ENCODE data around the gene LAMP5. TPM values are rescaled to one million over a fixed set of nuclear protein-coding genes. Genes with fewer than 3 reads are reported as not detected.

LAMP5 gene
- total RNA-seq, 2 donors from 2014 or later: 0.27 to 0.53 TPM

DNA sequence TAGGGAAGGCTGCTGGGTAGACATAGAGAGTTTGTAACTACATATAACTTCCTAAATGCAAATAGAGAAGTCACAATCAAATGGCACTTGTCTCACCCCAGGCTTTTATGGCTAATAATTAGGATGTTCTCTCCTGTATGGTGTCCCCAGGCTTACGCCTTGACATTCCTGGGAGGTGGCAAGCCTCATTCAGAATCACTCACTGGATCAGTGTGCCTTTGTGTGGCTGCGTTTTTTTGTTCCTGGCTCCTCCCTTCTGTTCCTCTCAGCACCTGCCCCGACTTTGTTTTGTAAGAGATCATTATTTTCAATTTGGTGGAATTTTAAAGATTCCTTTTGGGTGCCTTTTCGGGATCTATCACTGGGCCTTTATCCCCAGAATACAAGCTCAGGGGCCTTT, 5.7 kb downstream of the LAMP5 start:
- DNase-seq: no peak

DNA sequence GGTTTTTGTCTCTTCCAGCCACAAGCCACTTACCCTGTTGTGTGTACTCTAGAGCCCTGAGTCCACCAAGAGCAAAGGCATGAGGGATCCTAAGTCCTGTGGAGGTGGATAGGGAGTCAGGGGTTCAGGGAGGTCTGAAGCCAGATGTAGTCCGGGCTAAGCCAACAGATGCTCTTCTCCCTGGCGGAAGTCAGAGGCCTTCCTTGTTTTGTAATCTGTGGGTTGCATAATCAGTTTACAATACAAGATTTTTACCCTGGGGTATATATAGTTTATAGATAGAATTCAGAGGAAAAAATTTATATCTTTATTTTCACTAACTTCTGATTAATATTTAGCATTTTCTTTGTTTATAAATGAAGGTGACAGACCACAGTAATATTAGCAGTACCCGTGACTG, 9.2 kb downstream of the LAMP5 start:
- intact Hi-C loops (cut with DNase I, micrococcal nuclease): no loop called here
- ATAC-seq (no peak), DNase-seq (no peak)

More for the DNA sequence above, 5.7 kb downstream of the LAMP5 start:
- intact Hi-C loops (cut with DNase I, micrococcal nuclease): no loop called here
- no peak for ATAC-seq

DNA sequence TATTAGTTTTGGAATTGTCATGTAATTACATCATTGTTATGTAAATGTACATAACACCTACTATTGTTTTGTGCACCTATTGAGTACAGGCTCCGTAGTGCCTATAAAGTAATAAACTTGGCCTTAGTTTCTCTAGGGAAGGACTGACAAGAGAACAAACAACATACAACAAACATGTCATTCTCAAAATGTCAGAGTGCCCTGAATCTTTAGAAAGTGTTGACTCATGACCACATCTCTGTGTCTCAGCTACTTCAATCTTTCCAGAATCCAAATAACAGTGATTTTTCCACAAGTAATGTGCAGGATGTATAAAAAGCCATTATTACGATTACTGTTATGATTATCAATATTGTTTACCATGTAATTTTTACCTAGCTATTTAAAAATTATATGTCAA, 17.2 kb downstream of the LAMP5 start:
- intact Hi-C loops (cut with DNase I, micrococcal nuclease): no loop called here
- no peak for DNase-seq
- ATAC-seq: no peak

DNA sequence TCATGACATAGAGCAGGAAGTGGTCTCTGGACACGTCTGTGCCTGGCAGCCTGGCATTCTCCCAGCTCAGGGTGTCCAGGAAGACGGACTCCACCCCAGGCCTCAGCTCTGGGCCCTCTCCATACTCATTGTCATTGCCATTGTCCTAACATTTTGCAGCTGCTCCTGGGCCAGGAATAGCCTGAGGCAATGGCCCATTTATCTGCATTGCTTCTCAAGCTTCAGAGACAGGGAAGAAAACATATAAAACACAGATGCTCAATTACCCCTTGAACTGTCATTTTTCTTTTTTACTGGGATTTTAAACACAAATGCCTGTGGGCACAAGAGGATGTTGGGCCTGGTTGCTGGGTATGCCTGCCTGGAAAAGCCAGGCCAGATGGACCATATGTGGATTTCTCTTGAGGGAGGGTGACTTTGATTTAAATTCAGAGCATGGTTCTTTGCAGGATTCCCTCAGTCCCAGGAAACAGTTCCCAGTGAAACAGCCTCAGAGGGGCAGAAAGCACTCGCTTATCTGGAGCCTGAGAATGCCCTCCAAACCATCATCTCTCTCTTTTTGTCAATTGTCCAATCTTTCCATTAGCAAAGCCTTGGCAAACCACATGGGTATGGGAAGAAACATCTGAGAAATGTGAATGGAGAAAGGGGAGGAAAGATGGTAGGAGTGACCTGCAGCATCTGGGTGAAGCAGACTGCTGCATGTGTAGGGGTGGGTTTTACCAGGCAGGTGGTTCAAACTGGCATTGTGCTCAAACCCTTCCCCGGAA, 17.9 kb downstream of the LAMP5 start:
- ATAC-seq (no peak), DNase-seq (no peak)
- intact Hi-C loops (cut with DNase I, micrococcal nuclease): no loop called here

DNA sequence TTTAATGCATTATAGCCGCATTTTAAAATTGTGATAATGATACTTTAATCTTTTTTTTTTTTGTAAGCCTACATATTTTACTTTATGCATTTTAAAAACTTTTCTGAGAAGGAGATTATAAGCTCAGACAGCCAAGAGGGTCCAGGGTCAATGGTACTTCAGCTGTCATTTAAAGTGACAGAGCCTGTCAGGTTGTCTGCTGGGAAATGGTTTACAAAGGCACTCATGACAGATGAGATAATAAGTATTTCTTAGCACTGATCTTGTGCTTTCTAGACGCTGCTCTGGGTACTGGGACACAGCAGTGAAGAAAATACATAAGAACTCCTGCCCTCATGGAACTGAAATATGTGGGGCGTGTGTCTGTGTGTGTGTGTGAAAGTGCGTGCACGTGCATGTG, 19.6 kb downstream of the LAMP5 start:
- intact Hi-C loops (cut with DNase I, micrococcal nuclease): no loop called here
- ATAC-seq: no peak
- no peak for DNase-seq

DNA sequence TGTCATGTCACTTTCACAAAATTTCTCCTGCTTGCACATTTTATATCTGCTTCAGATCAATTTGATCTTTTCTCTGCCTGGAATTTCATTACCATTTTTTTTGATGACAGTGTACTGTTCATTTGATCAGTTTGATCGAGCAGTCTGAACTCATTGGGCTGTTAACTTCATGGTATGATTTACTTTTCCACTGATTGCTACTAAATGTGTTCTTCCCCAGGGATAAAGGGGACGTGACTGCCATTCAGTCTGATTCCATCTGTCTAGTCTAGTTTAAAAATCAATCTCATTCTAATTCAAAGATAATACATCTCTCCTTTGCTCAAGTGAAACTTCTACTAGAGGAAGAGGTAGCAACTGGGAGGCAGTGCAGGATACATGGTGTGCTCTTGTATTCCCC, 21.1 kb downstream of the LAMP5 start:
- no peak for DNase-seq
- intact Hi-C loops (cut with DNase I, micrococcal nuclease): no loop called here

DNA sequence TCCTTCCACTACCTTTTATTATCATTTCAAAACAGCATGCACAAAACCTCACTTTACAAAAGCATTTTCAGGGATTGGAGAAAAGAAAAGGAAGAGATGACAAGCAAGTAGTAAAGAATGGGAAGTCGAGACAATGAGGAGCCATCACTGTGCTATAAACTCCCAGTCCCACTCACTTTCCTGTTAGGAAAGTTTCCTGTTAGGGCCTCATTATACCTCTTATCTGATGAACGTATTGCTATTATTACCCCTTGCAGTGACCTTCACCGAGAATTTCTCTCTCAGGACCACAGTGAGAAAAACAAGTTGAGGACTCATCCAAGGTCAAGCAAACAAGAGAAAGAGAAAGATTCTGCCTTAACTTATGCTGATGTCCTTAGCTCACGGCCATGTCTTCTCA, 28.8 kb downstream of the LAMP5 start:
- no peak for ATAC-seq
- DNase-seq: no peak

More for the DNA sequence above, 21.1 kb downstream of the LAMP5 start:
- no peak for ATAC-seq

DNA sequence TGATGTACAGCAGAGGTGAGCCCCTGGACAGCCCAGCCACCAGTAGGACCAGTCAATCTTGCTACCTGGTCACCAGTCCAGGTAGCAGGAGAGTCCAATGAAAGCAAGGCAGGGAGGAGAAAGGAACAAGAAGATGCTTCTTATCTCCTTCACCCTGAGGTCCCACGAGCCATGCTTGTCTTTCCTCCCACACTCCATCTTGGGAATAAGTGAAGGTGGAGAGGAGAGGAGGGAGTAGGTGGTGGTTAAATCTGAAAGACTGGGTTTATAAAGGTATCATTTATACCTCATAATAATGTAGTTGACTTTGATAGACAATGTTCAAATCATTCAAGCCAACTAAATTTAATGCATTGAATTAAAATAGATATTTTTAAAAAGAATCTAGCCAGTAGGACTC, 35.9 kb downstream of the LAMP5 start:
- ATAC-seq: no peak
- no peak for DNase-seq
- intact Hi-C loops (cut with DNase I, micrococcal nuclease): no loop called here

More for the DNA sequence above, 28.8 kb downstream of the LAMP5 start:
- intact Hi-C loops (cut with DNase I, micrococcal nuclease): no loop called here

DNA sequence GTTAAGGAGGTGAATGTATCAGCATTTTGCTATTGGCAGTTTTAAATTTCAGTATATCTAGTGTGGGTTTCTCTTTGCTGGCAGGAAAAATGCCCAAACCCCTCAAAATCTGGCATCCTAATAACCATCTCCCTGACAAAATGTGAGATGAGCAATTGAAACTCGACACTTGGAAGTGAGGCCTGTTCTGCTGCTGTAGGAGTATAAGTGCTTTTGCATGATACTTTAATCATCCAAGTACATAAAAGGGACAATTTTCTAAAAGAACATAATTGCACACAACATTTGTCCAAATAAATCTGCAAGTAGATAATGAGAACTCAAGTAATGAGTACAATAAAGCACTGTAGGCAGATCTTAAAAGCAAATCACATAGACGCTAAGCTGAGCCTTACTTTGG, 36.5 kb downstream of the LAMP5 start:
- intact Hi-C loops (cut with DNase I, micrococcal nuclease): no loop called here
- DNase-seq (no peak), ATAC-seq (no peak)

DNA sequence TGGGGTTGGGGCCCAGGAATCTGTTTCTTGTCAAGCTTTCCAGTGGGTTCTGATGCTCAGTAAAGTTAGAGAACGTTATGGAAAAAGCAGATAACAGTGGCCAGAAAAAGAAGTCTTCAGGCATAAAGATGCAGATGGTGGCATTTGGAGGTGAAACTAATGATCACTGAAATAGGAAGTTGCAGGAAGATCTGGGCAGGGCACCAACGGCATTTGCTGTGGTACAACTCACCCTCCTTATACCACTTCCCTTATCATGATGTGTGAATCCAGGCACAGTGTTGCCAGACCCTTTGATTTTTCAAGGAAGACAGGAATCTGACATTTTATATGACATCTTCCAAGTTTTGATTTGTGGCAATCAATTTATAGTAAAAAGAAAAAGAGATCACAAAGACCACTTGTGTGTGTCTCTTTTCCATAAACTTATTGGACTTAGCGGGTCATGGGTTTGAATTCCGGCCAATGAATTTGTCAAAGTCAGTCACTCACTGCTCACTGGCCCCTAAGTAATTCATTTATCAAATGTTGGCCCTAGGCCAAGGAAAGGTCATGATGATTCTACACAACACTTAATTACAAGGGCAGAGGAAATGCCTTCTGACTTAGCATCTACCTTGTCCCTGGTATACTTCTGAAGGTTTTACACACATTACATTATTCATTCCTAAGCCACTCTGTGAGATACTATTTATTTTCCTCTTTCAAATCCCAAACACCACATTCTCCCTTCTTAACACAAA, 37.6 kb downstream of the LAMP5 start:
- no peak for ATAC-seq
- intact Hi-C loops (cut with DNase I, micrococcal nuclease): no loop called here
- DNase-seq: no peak

DNA sequence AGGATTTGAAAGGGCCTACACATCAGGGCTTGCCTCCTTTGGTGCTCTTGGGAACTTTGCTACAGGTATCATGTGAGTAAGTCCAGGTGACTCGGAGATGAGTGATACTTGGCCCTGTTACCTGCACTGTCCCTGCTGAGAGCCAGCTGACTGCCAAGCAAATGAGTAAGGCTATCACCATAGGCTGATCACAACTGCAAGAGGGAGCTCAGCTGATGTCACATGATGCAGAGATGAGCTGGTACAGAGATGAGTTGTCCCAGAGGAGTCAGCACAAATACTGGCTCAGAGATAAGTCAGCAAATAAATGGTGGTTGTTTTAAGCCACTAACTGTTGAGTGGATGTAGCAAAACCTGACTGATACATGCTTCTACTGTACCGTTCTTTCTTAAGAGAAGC, 41.4 kb downstream of the LAMP5 start:
- ATAC-seq: no peak

DNA sequence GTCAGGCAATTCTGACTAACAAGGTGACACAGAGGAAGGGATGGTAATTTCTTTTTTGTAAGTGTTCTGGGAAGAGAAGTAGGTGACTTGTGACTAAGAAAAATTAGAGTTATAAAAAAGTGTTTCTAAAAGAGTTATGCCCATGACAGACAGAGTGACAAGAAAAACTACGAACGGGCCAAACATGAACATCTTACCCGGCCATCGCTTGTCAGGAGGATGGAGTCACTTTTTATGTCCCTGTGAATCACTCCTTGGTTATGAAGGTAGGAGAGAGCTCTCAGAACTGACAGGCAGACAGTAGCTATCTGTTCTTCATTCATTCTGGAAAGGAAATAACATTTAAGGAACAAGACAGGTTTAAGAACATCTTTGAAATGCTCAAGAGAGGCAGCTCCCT, 43.0 kb downstream of the LAMP5 start:
- intact Hi-C loops (cut with DNase I, micrococcal nuclease): no loop called here
- no peak for ATAC-seq

More for the DNA sequence above, 41.4 kb downstream of the LAMP5 start:
- intact Hi-C loops (cut with DNase I, micrococcal nuclease): no loop called here
- DNase-seq: no peak

DNA sequence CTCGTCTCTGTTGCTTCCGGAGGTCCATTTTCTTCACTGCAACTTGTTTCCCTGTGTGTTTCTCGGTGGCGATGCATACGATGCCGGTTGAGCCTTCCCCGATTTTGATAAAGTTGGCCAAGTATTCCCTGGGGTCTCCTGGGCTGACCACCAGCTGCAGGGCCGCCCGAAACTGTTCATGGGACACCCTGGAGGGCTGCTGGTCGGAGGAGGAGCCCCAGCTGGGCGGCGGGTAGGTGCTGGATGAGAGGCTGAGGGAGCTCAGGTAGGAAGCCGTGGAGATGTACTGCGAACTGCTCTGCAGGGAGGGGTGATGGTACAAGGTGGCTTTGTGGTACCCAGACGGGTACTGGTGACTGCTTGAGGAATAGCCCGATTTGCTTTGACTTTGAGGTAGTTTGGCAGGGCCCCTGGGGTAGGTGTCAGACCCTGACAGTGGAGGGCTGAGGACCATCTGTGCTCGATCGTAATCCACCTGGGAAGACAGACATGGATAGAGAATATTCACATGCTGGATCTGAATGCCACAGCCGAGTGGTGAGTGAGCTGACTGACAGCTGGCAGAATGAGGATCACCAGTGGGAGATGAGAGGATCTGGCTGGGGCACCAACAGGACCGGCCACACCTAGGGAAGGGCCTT, 51.6 kb downstream of the LAMP5 start:
- ATAC-seq (no peak), DNase-seq (no peak)
- intact Hi-C loops (cut with DNase I, micrococcal nuclease): no loop called here

More for the DNA sequence above, 43.0 kb downstream of the LAMP5 start:
- no peak for DNase-seq

DNA sequence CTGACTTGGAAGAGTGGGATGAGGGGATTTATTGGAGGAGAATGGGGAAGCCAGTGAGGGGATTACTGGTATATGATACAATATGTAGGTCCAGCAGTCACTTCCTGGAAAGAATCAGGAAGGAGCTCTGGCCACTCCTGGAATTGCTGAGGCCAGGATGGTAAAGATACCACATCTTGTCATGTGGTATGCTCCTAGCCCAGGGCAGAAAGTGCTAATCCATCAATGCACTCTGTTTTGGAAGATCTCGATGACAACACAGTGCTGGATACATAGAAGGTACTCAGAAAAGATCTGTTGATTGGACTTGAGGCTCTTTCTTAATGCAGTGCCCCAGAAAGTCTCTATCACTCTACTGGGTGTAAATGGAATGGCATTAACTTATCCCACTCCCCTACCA, 52.6 kb downstream of the LAMP5 start:
- intact Hi-C loops (cut with DNase I, micrococcal nuclease): no loop called here
- no peak for DNase-seq
- no peak for ATAC-seq

DNA sequence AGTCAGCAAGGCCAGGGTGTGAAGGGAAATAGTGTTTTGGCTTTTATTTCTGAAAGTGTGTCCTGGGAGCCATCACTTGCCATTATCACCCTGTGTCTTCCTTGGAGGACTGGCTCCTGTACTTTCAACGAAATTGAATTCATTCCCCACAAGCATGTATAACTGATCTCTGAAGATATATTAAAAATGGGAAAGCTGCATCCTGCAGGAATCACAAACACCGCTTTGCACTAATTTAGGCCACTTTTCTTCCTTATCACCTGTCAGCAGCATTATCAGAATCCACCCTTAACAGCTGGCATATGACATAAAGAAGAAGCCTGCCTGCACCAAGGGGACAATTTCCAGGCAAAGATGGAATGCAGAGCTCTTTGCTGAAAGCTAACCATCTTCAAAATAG, 56.2 kb downstream of the LAMP5 start:
- intact Hi-C loops (cut with DNase I, micrococcal nuclease): no loop called here
- ATAC-seq (no peak), DNase-seq (no peak)

DNA sequence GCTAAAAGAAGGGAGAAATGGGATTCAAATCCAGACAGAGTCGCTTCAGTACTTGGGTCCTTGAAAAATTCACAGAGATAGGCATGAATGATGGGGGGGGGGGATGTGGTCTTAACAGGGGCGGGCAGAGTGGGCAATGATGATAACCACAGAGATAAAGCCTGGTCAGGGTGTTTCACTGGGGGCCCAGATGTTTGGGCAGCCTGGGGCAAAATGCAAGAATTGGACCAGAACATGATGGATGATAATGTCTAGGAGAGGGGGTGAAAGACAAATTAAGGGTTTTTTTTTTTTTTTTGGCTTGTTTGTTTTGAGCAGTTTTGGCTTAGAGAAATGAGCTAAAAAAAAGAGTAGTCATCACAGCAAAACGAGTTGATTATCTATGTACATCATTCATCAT, 57.4 kb downstream of the LAMP5 start:
- intact Hi-C loops (cut with DNase I, micrococcal nuclease): no loop called here
- no peak for ATAC-seq
- DNase-seq: no peak

DNA sequence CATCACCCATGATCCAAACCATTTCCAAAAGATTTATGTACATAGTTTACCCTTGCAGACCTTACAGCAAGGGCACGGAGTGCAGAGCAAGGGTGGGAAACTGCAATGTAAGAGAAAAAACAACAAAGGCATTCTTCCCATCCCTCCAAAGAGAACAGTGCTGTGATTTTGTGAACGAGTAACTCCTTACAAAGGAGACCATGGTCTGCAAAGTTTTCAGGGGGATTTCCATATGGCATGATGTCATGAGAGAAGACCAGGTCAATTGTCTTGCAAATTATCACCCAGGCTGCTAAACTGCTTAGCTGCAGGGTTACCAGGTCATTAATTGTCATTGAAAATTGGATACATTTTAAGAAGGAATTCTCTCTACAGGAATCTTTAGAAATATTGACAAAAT, 58.3 kb downstream of the LAMP5 start:
- DNase-seq (no peak), ATAC-seq (no peak)
- intact Hi-C loops (cut with DNase I, micrococcal nuclease): no loop called here

DNA sequence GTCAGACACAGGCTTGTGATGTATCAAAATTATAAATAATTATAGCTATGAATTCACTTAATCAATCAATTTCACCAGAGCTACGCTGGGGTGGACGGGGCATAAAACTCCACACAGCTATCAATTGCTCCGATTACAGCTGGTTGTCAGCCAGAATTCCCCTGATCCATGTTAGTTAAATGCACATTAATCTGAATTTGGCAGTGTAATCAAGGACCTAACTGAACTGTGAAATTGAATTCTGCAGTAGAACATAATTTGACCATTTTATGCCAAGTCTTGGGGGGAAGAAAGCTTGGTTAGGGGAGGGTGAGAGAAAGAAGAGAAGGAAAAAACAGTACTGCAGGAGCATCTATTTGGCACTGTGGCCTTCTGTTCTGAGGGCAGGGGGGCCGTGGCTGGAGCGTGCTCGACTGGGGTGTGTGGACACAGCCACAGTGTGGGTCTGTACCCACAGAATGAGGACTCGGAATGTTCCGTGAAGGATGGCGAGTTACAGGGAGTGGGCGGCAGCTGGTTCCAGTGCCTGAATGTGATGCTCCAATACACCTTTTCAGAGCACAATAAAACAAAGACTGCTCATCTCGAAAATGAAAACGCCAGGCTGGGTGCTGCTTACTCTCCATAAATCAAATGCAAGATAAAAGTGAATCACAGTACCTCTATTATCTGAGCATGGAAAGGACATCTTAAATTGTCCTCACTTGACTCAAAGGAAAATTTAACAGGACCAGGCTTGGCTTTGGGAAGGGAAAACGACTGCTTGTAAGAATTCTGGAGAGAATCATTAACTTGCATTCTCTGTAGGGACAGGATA, 59.2 kb downstream of the LAMP5 start:
- intact Hi-C loops (cut with DNase I, micrococcal nuclease): no loop called here
- DNase-seq (no peak), ATAC-seq (no peak)

DNA sequence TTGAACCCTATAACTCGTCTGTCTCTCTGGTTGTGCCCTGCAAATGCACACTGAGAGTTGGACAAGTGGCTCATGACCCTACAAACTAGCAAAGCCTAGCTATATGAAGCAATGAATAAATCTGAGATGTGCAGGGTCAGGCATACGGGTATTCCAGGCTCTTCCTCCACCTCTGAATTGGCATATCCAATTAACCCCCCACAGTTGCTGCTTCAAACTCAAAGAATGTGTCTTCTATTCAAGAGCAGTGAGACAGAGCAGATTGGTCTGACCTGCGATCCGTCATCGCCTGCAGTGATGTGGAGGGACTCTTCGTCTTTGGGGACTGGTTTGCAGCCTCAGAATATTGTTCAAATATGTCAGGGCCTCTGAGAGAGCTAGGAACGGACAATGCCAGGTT, 59.8 kb downstream of the LAMP5 start:
- ATAC-seq: no peak
- intact Hi-C loops (cut with DNase I, micrococcal nuclease): no loop called here
- no peak for DNase-seq

Measured in left colon (tissue), 2 donors.